Midbrain (tissue), 1 donor: Measurements from ENCODE around the gene KCNAB2.

Source experiments
- DNase-seq: peaks from one replicate; lab custom pipeline; 2025; lab: John Stamatoyannopoulos, UW

KCNAB2 gene

GRCh38 chr1:6097117-6097595 lies 51.5 kb downstream of the KCNAB2 start:
- DNase-seq: no peak

- no peak for DNase-seq
Measured at GRCh38 chr1:6097824-6098223, 52.1 kb downstream of the KCNAB2 start.

DNA sequence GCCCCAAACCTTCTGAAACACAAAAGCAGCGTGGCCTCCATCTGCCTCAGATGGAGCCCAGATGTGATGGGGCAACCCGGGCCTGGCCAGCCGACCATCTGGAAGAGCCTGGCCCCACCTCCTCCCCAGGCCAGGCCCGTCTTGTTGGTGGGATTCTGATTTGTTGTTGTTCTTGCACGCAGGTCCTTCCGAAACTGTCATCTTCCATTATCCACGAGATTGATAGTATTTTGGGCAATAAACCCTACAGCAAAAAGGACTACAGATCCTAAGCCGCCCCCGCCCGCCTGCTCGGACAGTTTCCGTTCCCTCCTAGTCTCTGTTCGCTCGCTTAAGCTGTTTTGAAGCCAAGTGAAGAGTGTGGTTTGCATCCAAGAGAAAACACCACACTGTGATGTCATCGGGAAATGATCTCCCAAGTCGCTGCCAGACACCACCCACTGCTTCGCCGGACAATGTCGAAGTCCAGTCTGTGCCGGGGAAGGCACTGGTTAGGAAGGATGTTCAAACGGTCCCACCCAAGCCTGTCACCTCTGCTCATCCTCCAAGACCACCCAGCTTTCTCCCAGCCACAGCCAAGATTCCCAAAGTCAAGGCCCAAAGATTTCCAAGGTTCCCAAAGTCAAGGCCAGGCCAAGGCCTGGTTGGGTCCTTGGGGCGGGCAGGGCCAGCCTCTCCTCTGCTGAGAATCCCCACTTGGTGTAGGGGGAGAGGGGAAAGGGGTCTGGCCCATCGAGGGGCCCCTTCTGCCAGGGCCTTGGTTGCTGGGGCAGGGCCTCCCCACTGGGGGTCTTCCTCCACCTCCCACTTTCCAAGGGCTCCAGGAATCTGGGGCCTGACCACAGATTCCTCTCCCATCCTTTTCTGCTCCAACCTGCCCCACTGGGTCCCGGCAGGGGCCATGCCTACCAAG lies 52.9 kb downstream of the KCNAB2 start:
- DNase-seq: no peak

DNA sequence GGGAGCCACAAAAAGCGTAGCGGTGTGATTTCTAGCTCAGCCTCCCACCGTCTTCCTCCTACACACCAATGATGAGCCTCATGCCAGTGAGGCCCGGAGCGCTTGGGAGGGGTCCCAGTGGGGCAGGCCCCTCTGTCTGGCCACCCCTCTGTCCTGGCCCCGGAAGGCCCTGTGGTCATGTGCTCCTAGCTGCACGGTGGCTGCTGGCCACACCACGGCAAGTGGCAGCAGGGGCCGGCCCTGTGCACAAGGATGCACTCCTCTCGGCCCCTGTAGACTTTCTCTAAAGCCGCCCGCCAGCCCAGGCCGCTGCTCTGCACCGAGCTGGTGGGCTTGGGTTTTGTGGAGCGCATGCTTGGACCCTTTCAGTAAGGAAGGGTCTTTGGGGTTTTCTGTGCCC lies 53.6 kb downstream of the KCNAB2 start:
- no peak for DNase-seq

DNA sequence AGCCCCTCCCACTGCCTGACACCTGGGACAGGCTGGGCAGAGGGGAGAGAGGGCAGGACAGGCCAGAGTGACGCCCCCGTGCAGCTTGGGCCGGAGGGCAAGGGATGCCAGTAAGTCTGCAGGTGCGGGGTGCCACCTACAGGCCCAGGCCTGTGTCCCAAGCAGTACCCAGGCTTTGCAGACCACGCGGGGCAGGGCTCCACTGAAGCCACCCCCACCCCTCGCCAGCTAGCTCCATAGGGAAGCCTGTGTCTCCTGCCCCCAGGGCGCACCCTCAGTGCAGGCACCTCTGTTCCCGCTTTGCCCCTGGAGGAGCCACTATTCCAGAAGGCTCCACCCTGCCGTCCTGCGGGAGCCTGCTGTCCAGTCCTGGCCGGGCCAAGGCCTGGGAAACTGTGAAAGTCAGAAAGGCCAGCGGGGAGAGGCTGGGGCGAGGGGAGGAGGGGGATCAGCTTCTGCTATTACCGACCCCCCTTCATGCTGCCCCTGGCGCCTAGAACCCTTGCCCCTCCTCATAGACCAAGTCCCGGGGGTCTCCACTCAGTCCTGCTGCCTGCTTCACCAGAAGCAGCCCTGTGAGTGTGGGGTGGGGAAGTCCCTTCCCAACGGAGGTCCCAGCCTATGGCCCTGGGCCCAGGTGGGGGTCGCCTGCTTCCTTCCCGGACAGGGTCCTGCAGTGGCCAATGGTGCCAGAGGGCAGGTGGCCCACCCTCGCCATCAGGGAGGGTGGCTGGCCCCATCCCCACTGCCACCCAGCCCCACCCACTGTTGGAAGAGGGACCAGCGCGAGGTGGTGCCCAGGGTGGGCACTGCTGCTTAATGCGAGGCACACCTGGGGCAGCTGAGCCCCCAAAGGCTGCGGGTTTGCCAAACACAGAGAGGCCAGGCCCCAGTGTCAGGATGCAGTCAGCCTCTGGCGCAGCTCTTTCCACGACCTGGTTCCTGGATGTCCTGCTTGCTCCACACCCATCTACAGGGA lies 54.4 kb downstream of the KCNAB2 start:
- DNase-seq: no peak

DNA sequence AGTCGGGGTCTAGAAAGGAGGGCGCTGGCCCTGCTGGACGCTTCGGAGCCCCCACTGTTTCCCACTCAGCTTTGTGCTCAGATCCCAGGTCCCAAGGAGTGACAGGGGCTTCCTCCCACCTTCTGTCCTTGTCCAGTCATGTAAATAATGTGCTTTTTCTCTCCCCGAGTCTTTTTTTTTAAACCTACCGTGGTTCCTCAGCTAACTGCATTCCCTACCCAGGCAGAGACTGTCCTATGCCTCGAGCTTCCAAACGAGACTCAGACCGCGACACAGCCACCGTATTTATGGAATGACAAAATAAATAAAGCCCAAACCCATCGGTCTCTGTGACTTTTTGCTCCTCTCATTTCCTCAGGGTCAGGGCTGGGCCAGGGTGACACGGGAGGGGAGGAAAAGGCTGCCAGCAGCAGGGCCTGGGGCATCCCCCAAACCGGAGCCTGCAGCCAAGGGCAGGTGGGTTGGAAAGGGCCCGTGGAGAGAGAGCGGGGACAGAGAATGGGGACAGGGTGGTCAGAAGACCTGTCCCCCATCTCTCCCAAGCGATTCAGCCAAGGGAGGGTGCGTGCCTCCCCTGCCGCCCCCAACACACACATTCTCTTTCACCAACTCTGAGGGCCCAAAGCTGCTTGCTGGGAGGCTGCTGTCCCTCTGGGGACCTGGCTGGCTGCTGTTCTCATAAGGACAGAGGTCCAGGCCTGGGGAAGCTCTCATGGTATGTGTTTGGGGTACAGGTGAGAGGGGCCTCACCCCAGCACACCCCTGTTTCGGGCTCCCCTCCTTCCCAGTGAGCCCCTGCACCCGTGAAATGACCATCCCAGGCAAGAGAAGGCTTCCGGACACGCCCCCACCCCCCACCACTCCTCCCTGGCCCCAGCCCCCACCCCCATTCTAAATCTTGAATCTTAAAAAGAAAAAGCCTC lies 55.4 kb downstream of the KCNAB2 start:
- no peak for DNase-seq

GRCh38 chr1:6101826-6102531 lies 56.3 kb downstream of the KCNAB2 start:
- no peak for DNase-seq

DNA sequence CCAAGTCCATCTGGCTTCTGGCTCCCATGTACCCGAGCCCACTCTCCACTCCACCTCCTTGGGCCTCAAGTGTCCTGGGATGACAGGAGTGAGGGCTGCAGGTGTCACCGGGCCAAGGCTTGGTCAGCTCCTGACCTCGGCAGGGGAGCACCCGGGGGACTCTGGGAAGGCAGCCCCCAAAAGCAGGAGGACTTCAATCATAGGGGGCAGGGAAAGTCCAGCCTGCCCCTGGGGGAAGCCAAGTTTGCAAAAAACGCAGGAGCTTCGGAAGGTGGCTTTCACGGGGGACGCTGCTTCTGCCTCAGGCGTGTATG lies 56.8 kb downstream of the KCNAB2 start:
- DNase-seq: no peak

- DNase-seq: no peak
Measured at GRCh38 chr1:6103111-6103853, 57.6 kb downstream of the KCNAB2 start.

GRCh38 chr1:6103854-6104530 lies 58.3 kb downstream of the KCNAB2 start:
- DNase-seq: no peak

GRCh38 chr1:6104631-6105030 lies 58.9 kb downstream of the KCNAB2 start:
- DNase-seq: no peak

- DNase-seq: no peak
Measured at GRCh38 chr1:6105218-6105679, 59.6 kb downstream of the KCNAB2 start.

- no peak for DNase-seq
Measured at GRCh38 chr1:6105763-6106162, 60.1 kb downstream of the KCNAB2 start.

- no peak for DNase-seq
Measured at GRCh38 chr1:6106321-6106731, 60.6 kb downstream of the KCNAB2 start.

DNA sequence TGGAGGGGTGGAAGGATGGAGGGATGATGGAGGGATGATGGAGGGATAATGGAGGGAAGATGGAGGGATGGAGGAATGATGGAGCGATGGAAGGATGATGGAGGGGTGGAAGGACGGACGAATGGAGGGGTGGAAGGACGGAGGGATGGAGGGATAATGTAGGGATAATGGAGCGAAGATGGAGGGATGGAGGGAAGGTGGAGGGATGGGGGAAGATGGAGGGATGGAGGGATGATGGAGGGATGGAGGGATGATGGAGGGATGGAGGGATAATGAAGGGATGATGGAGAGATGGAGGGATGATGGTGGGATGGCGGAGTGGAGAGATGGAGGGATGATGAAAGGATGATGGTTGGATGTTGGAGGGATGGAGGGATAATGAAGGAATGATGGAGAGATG lies 61.3 kb downstream of the KCNAB2 start:
- no peak for DNase-seq

DNA sequence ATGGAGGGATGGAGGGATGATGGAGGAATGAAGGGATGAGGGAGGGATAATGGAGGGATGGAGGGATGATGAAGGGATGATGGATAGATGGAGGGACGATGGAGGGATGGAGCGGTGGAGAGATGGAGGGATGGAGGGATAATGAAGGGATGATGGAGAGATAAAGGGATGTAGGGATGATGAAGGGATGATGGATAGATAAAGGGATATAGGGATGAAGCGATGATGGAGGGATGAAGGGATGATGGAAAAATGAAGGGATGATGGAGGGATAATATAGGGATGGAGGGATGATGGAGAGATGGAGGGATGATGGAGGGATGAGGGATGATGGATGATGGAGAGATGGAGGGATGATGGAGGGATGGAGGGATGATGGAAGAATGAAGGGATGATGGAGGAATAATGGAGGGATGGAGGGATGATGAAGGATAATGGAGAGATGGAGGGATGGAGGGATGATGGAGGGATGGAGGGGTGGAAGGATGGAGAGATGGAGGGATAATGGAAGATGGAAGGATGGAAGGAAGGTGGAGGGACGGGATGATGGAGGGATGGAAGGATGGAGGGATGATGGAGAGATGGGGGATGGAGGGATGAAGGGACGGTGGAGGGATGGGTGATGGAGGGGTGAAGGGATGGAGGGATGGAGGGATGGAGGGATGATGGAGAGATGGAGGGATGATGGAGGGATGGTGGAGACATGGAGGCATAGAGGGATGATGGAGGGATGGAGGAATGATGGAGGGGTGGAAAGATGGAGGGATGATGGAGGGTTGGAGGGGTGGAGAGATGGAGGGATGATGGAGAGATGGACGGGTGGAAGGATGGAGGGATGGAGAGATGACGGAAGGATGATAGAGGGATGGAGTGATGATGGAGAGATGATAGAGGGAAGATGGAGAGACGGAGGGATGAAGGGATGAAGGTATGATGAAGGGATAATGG lies 62.0 kb downstream of the KCNAB2 start:
- DNase-seq: no peak

DNA sequence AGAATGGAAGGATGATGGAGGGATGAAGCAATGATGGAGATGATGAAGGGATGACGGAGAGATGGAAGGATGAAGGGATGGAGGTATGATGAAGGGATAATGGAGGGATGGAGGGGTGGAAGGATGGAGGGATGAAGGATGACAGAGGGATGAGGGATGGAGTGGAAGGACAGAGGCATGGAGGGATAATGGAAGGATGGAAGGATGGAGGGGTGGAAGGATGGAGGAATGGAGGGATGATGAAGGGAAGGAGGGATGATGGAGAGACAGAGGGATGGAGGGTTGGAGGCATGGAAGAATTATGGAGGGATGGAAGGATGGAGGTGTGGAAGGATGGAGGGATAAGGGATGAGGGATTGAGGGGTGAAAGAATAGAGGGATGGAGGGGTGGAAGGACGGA lies 62.8 kb downstream of the KCNAB2 start:
- DNase-seq: no peak

DNA sequence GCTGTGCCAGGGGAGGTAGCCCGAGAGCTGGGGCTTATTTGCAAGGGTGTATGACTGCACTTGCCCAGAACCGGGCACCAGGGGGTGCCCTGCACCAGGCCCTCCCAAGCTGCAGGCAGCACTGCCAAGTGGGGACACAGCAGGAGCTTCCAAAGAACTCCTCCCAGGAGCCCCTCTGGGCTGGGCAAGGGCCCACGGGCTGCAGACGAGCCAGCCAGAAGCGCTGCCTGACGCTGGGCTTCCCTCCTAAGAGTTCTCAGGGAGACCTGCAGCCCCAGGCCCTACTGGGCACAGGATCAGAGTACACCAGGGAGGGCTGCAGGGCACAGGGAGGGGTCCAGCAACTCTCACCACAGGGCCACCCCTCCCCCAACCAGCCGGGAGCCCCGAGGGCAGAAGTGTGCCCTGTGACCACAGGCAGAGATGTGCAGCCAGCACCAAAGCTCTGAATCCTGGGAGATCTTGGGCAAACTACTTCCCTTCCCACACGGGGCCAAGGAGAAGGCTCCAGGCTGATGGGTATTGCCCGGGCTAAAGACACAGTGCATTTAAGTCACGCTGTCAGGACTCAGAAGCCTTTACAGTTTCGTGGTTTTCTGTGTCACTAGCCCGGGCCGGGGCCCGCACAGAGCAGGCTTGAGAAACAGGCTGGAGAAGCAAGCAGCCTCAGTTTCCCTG lies 63.4 kb downstream of the KCNAB2 start:
- DNase-seq: no peak
